Right renal cortex interstitium (tissue), 3 donors: ENCODE results near the gene BSCL2. TPM values are rescaled to one million over a fixed set of nuclear protein-coding genes. Genes with fewer than 3 reads are reported as not detected.
"Not testable (repeated sequence)": the region's sequence is repeated elsewhere in the genome, so short reads cannot be mapped to it uniquely, and the experiment has no call there.

ENCODE experiments used
- DNase-seq, 3 donors: peaks; one replicate each; pipeline ENCODE4 v3.0.0-alpha.2; 2013; ENCODE audit warnings: low read depth in 3 of 3, low spot score in 2 of 3
- polyA plus RNA-seq, 3 donors: library from polyadenylated mRNA; unstranded; fragments of 120-200 nt; gene quantifications; one replicate each; pipeline ENCODE4 v1.2.1, GENCODE V29; 2013; ENCODE audit not compliant: insufficient read length in 3 of 3

The BSCL2 gene
- polyA plus RNA-seq, 3 donors = 65.2 to 74.4 (median 71.1) TPM

GRCh38 chr11:62665075-62665598, 42.1 kb downstream of the BSCL2 start, which contains the start of the genes C11orf98 and CSKMT:
Gene C11orf98 (minus strand): TSS chr11:62665210. CDS start chr11:62665169, 41 bp downstream.
Gene CSKMT (plus strand): TSS chr11:62665312. CDS start chr11:62665880, 568 bp downstream.
- peak; percentile 90 to 91 (median 91) for DNase-seq

- peak in 1 of 3 donors; percentile 68 for DNase-seq
Measured at GRCh38 chr11:62664405-62665074, 42.7 kb downstream of the BSCL2 start.

- DNase-seq = no peak
Measured at GRCh38 chr11:62656796-62657429, 50.3 kb downstream of the BSCL2 start.

- DNase-seq = no peak
Measured at GRCh38 chr11:62654297-62654696, 52.9 kb downstream of the BSCL2 start.

GRCh38 chr11:62652161-62653006, 54.8 kb downstream of the BSCL2 start:
- no peak for DNase-seq

- not testable (repeated sequence) for DNase-seq
Measured at GRCh38 chr11:62650283-62650682, 56.9 kb downstream of the BSCL2 start.

GRCh38 chr11:62649486-62649885, 57.7 kb downstream of the BSCL2 start:
- DNase-seq = no peak

- DNase-seq = no peak
Measured at GRCh38 chr11:62648967-62649364, 58.3 kb downstream of the BSCL2 start.

GRCh38 chr11:62648185-62648966, 58.8 kb downstream of the BSCL2 start:
- no peak for DNase-seq

GRCh38 chr11:62647609-62648005, 59.6 kb downstream of the BSCL2 start:
- DNase-seq = no peak

- DNase-seq = no peak
Measured at GRCh38 chr11:62646825-62647608, 60.2 kb downstream of the BSCL2 start.

GRCh38 chr11:62645946-62646824, 61.0 kb downstream of the BSCL2 start, which contains the start of gene GANAB:
Gene GANAB (minus strand): TSS chr11:62646613. CDS start chr11:62646599, 14 bp downstream.
- peak; percentile 91 to 98 (median 93) for DNase-seq

- no peak for DNase-seq
Measured at GRCh38 chr11:62645671-62645945, 61.6 kb downstream of the BSCL2 start.

GRCh38 chr11:62644220-62644619, 63.0 kb downstream of the BSCL2 start:
- no peak for DNase-seq
